LoVo (cell line): ENCODE measurements around the gene SLC9A9.
"Not testable (repeated sequence)": the region's sequence is repeated elsewhere in the genome, so short reads cannot be mapped to it uniquely, and the experiment has no call there.

Source experiments
- DNase-seq: peaks from one replicate; pipeline ENCODE4 v3.0.0-alpha.2; 2016; ENCODE audit warnings: low spot score

Gene SLC9A9

GRCh38 chr3:143695333-143695732, 152.9 kb downstream of the SLC9A9 start:
- not testable (repeated sequence) for DNase-seq

- DNase-seq = no peak
Measured at GRCh38 chr3:143693506-143693905, 154.8 kb downstream of the SLC9A9 start.

- no peak for DNase-seq
Measured at GRCh38 chr3:143686638-143687197, 161.6 kb downstream of the SLC9A9 start.

GRCh38 chr3:143685491-143685890, 162.8 kb downstream of the SLC9A9 start:
- DNase-seq = no peak

GRCh38 chr3:143677430-143677829, 170.8 kb downstream of the SLC9A9 start:
- no peak for DNase-seq

- DNase-seq = no peak
Measured at GRCh38 chr3:143676747-143677146, 171.5 kb downstream of the SLC9A9 start.

- no peak for DNase-seq
Measured at GRCh38 chr3:143676021-143676420, 172.2 kb downstream of the SLC9A9 start.

- peak; percentile 73 for DNase-seq
Measured at GRCh38 chr3:143674100-143674968, 173.9 kb downstream of the SLC9A9 start.

GRCh38 chr3:143672396-143673165, 175.7 kb downstream of the SLC9A9 start:
- no peak for DNase-seq

GRCh38 chr3:143671626-143672025, 176.6 kb downstream of the SLC9A9 start:
- no peak for DNase-seq

- DNase-seq = no peak
Measured at GRCh38 chr3:143668924-143669790, 179.1 kb downstream of the SLC9A9 start.

GRCh38 chr3:143668385-143668784, 179.9 kb downstream of the SLC9A9 start:
- no peak for DNase-seq

GRCh38 chr3:143661677-143662076, 186.6 kb downstream of the SLC9A9 start:
- DNase-seq = no peak

GRCh38 chr3:143658861-143659260, 189.4 kb downstream of the SLC9A9 start:
- DNase-seq = no peak

GRCh38 chr3:143658116-143658515, 190.2 kb downstream of the SLC9A9 start:
- no peak for DNase-seq

- no peak for DNase-seq
Measured at GRCh38 chr3:143657391-143657790, 190.9 kb downstream of the SLC9A9 start.

- no peak for DNase-seq
Measured at GRCh38 chr3:143654906-143655305, 193.4 kb downstream of the SLC9A9 start.

GRCh38 chr3:143653935-143654334, 194.3 kb downstream of the SLC9A9 start:
- DNase-seq = no peak

GRCh38 chr3:143653493-143653892, 194.8 kb downstream of the SLC9A9 start:
- DNase-seq = no peak

GRCh38 chr3:143652118-143652517, 196.2 kb downstream of the SLC9A9 start:
- DNase-seq = no peak

GRCh38 chr3:143650827-143651226, 197.4 kb downstream of the SLC9A9 start:
- DNase-seq = no peak

GRCh38 chr3:143650120-143650519, 198.1 kb downstream of the SLC9A9 start:
- DNase-seq = no peak
